Brain microvascular endothelial cell (primary cell): ENCODE data around the gene DYNC2LI1.

Experiments
- DNase-seq: peaks from one replicate; pipeline ENCODE4 v3.0.0-alpha.2; 2020
- H3K27ac ChIP-seq: fragments of 250-450 bp; sonication (Bioruptor Pico); 2 replicates; pipeline ENCODE4 v1.5.1; 2020; ENCODE audit warnings: mild to moderate bottlenecking, moderate library complexity
- H3K27me3 ChIP-seq: fragments of 250-450 bp; sonication (Bioruptor Pico); replicated peaks from 2 replicates; pipeline ENCODE4 v1.5.1; 2020; ENCODE audit warnings: mild to moderate bottlenecking
- H3K36me3 ChIP-seq: fragments of 250-450 bp; sonication (Bioruptor Pico); replicated peaks from 2 replicates; pipeline ENCODE4 v1.5.1; 2020; ENCODE audit warnings: mild to moderate bottlenecking
- H3K4me3 ChIP-seq: 2 replicates; pipeline ENCODE4 v1.5.1; 2011; ENCODE audit warnings: low read depth, mild to moderate bottlenecking, control low read depth, low read length, moderate library complexity
- CTCF ChIP-seq: IDR thresholded peaks from 2 replicates; pipeline ENCODE4 v1.5.1; 2011; ENCODE audit warnings: low read depth, mild to moderate bottlenecking, moderate library complexity, low read length, control low read depth, inconsistent platforms; ENCODE audit errors: missing control alignments
- in situ Hi-C: cut with HindIII; loops from 2 replicates; pipeline ENCODE4 v1.10.0; 2017; ENCODE audit warnings: low sequenced_read_pairs, low pct_ligation_motif_present

DYNC2LI1 gene

GRCh38 chr2:43790147-43790546, 16.3 kb downstream of the DYNC2LI1 start:
- in situ Hi-C loops, result no loop called here
- no peak for TF ChIP-seq CTCF
- no peak overlapping the region for H3K4me3 ChIP-seq
- H3K27me3 ChIP-seq, result no peaks in the 10 kb centered on the region
- no peak overlapping the region for H3K27ac ChIP-seq
- H3K36me3 ChIP-seq, result no peaks in the 10 kb centered on the region
- no peak for DNase-seq

- in situ Hi-C loops, result no loop called here
- Histone ChIP-seq H3K27ac (no peak overlapping the region), H3K36me3 (no peaks in the 10 kb centered on the region), H3K27me3 (no peaks in the 10 kb centered on the region), H3K4me3 (no peak overlapping the region)
- TF ChIP-seq CTCF, result no peak
- DNase-seq, result no peak
These were observed 17.4 kb downstream of the DYNC2LI1 start for GRCh38 chr2:43791035-43791765.

GRCh38 chr2:43792653-43793052, 18.8 kb downstream of the DYNC2LI1 start:
- no peak for DNase-seq
- in situ Hi-C loops, result no loop called here
- Histone ChIP-seq H3K27ac (no peak overlapping the region), H3K4me3 (no peak overlapping the region), H3K36me3 (no peaks in the 10 kb centered on the region), H3K27me3 (no peaks in the 10 kb centered on the region)
- TF ChIP-seq CTCF, result no peak

- in situ Hi-C loops, result no loop called here
- no peak for TF ChIP-seq CTCF
These were observed 21.1 kb downstream of the DYNC2LI1 start for GRCh38 chr2:43794956-43795355.

GRCh38 chr2:43796206-43796605, 22.4 kb downstream of the DYNC2LI1 start:
- no peaks in the 10 kb centered on the region for H3K36me3 ChIP-seq
- no peaks in the 10 kb centered on the region for H3K27me3 ChIP-seq
- DNase-seq, result no peak
- in situ Hi-C loops, result no loop called here
- H3K27ac ChIP-seq, result no peak overlapping the region
- no peak overlapping the region for H3K4me3 ChIP-seq
- no peak for TF ChIP-seq CTCF

More at GRCh38 chr2:43794956-43795355, 21.1 kb downstream of the DYNC2LI1 start:
- no peak for DNase-seq
- Histone ChIP-seq H3K27ac (no peak overlapping the region), H3K36me3 (no peaks in the 10 kb centered on the region), H3K27me3 (no peaks in the 10 kb centered on the region), H3K4me3 (no peak overlapping the region)

GRCh38 chr2:43798300-43798699, 24.5 kb downstream of the DYNC2LI1 start:
- DNase-seq, result no peak
- Histone ChIP-seq H3K27ac (no peak overlapping the region), H3K4me3 (no peak overlapping the region), H3K27me3 (no peaks in the 10 kb centered on the region), H3K36me3 (no peaks in the 10 kb centered on the region)
- no peak for TF ChIP-seq CTCF
- in situ Hi-C loops, result no loop called here
